ENCODE data around the gene SERGEF.

Gene SERGEF

GRCh38 chr11:17983569-17983968 lies 29.3 kb downstream of the SERGEF start:
- no peaks in the 10 kb centered on the region for H3K4me1 Mint-ChIP-seq
- no peaks in the 10 kb centered on the region for H3K9me3 Mint-ChIP-seq
- peaks cover 21% of the 10 kb centered on the region for H3K36me3 Mint-ChIP-seq
- no peaks in the 10 kb centered on the region for H3K27me3 Mint-ChIP-seq
- no peak overlapping the region for H3K27ac Mint-ChIP-seq
- H3K4me3 Mint-ChIP-seq, result no peak overlapping the region

- H3K27me3 Mint-ChIP-seq, result no peaks in the 10 kb centered on the region
- H3K36me3 Mint-ChIP-seq, result peaks cover 18% of the 10 kb centered on the region
- H3K4me3 Mint-ChIP-seq, result no peak overlapping the region
- no peaks in the 10 kb centered on the region for H3K9me3 Mint-ChIP-seq
- H3K27ac Mint-ChIP-seq, result no peak overlapping the region
- H3K4me1 Mint-ChIP-seq, result no peaks in the 10 kb centered on the region
Observed at GRCh38 chr11:17979770-17980371, 33.0 kb downstream of the SERGEF start.

GRCh38 chr11:17978553-17979287 lies 34.1 kb downstream of the SERGEF start:
- peaks cover 14% of the 10 kb centered on the region for H3K36me3 Mint-ChIP-seq
- H3K27ac Mint-ChIP-seq, result no peak overlapping the region
- no peaks in the 10 kb centered on the region for H3K4me1 Mint-ChIP-seq
- H3K9me3 Mint-ChIP-seq, result no peaks in the 10 kb centered on the region
- no peak overlapping the region for H3K4me3 Mint-ChIP-seq
- H3K27me3 Mint-ChIP-seq, result no peaks in the 10 kb centered on the region

- Mint-ChIP-seq H3K27me3 (no peaks in the 10 kb centered on the region), H3K27ac (no peak overlapping the region), H3K9me3 (no peaks in the 10 kb centered on the region), H3K36me3 (peaks cover 23% of the 10 kb centered on the region), H3K4me1 (no peaks in the 10 kb centered on the region), H3K4me3 (no peak overlapping the region)
Observed at GRCh38 chr11:17976651-17977050, 36.2 kb downstream of the SERGEF start.

- no peak overlapping the region for H3K4me3 Mint-ChIP-seq
- H3K27ac Mint-ChIP-seq, result no peak overlapping the region
- no peaks in the 10 kb centered on the region for H3K27me3 Mint-ChIP-seq
- H3K9me3 Mint-ChIP-seq, result no peaks in the 10 kb centered on the region
- H3K36me3 Mint-ChIP-seq, result peaks cover 33% of the 10 kb centered on the region
- no peaks in the 10 kb centered on the region for H3K4me1 Mint-ChIP-seq
Observed at GRCh38 chr11:17974246-17974645, 38.6 kb downstream of the SERGEF start.

GRCh38 chr11:17972987-17973386 lies 39.9 kb downstream of the SERGEF start:
- Mint-ChIP-seq H3K4me3 (no peak overlapping the region), H3K27me3 (no peaks in the 10 kb centered on the region), H3K27ac (no peak overlapping the region), H3K9me3 (no peaks in the 10 kb centered on the region), H3K36me3 (peaks cover 33% of the 10 kb centered on the region), H3K4me1 (no peaks in the 10 kb centered on the region)

- no peak overlapping the region for H3K27ac Mint-ChIP-seq
- no peaks in the 10 kb centered on the region for H3K27me3 Mint-ChIP-seq
- H3K9me3 Mint-ChIP-seq, result no peaks in the 10 kb centered on the region
- H3K4me3 Mint-ChIP-seq, result no peak overlapping the region
- H3K36me3 Mint-ChIP-seq, result peaks cover 26% of the 10 kb centered on the region
- no peaks in the 10 kb centered on the region for H3K4me1 Mint-ChIP-seq
Observed at GRCh38 chr11:17968206-17968605, 44.6 kb downstream of the SERGEF start.

GRCh38 chr11:17967661-17968060 lies 45.2 kb downstream of the SERGEF start:
- Mint-ChIP-seq H3K36me3 (peaks cover 23% of the 10 kb centered on the region), H3K9me3 (no peaks in the 10 kb centered on the region), H3K4me3 (no peak overlapping the region), H3K27ac (no peak overlapping the region), H3K4me1 (no peaks in the 10 kb centered on the region), H3K27me3 (no peaks in the 10 kb centered on the region)

GRCh38 chr11:17960091-17960490 lies 52.8 kb downstream of the SERGEF start:
- no peaks in the 10 kb centered on the region for H3K9me3 Mint-ChIP-seq
- no peaks in the 10 kb centered on the region for H3K4me1 Mint-ChIP-seq
- no peak overlapping the region for H3K4me3 Mint-ChIP-seq
- H3K27ac Mint-ChIP-seq, result no peak overlapping the region
- peaks cover 37% of the 10 kb centered on the region for H3K36me3 Mint-ChIP-seq
- no peaks in the 10 kb centered on the region for H3K27me3 Mint-ChIP-seq

- H3K9me3 Mint-ChIP-seq, result no peaks in the 10 kb centered on the region
- H3K27me3 Mint-ChIP-seq, result no peaks in the 10 kb centered on the region
- no peak overlapping the region for H3K27ac Mint-ChIP-seq
- H3K4me1 Mint-ChIP-seq, result no peaks in the 10 kb centered on the region
- peaks cover 39% of the 10 kb centered on the region for H3K36me3 Mint-ChIP-seq
- H3K4me3 Mint-ChIP-seq, result no peak overlapping the region
Observed at GRCh38 chr11:17958446-17958845, 54.4 kb downstream of the SERGEF start.

GRCh38 chr11:17954395-17955252 lies 58.2 kb downstream of the SERGEF start:
- no peaks in the 10 kb centered on the region for H3K4me1 Mint-ChIP-seq
- no peak overlapping the region for H3K27ac Mint-ChIP-seq
- no peak overlapping the region for H3K4me3 Mint-ChIP-seq
- H3K27me3 Mint-ChIP-seq, result no peaks in the 10 kb centered on the region
- H3K36me3 Mint-ChIP-seq, result peaks cover 46% of the 10 kb centered on the region
- no peaks in the 10 kb centered on the region for H3K9me3 Mint-ChIP-seq

- Mint-ChIP-seq H3K27me3 (no peaks in the 10 kb centered on the region), H3K27ac (no peak overlapping the region), H3K4me3 (no peak overlapping the region), H3K36me3 (peaks cover 55% of the 10 kb centered on the region), H3K9me3 (no peaks in the 10 kb centered on the region), H3K4me1 (no peaks in the 10 kb centered on the region)
Observed at GRCh38 chr11:17952487-17952886, 60.4 kb downstream of the SERGEF start.

- Mint-ChIP-seq H3K4me3 (no peak overlapping the region), H3K36me3 (peaks cover 56% of the 10 kb centered on the region), H3K27ac (no peak overlapping the region)
Observed at GRCh38 chr11:17951685-17952388, 61.0 kb downstream of the SERGEF start.

GRCh38 chr11:17950644-17951043 lies 62.2 kb downstream of the SERGEF start:
- H3K4me1 Mint-ChIP-seq, result no peaks in the 10 kb centered on the region
- no peak overlapping the region for H3K27ac Mint-ChIP-seq
- peaks cover 61% of the 10 kb centered on the region for H3K36me3 Mint-ChIP-seq
- no peaks in the 10 kb centered on the region for H3K9me3 Mint-ChIP-seq
- no peak overlapping the region for H3K4me3 Mint-ChIP-seq
- no peaks in the 10 kb centered on the region for H3K27me3 Mint-ChIP-seq

More at GRCh38 chr11:17951685-17952388, 61.0 kb downstream of the SERGEF start:
- H3K4me1 Mint-ChIP-seq, result no peaks in the 10 kb centered on the region
- no peaks in the 10 kb centered on the region for H3K9me3 Mint-ChIP-seq
- no peaks in the 10 kb centered on the region for H3K27me3 Mint-ChIP-seq

- Mint-ChIP-seq H3K36me3 (peaks cover 73% of the 10 kb centered on the region), H3K27ac (no peak overlapping the region), H3K9me3 (peaks cover 4% of the 10 kb centered on the region), H3K27me3 (no peaks in the 10 kb centered on the region), H3K4me3 (no peak overlapping the region), H3K4me1 (no peaks in the 10 kb centered on the region)
Observed at GRCh38 chr11:17948296-17948695, 64.6 kb downstream of the SERGEF start.
